SK-N-MC (cell line): Measurements from ENCODE around the gene ZBTB2.
"Not testable (repeated sequence)": the region's sequence is repeated elsewhere in the genome, so short reads cannot be mapped to it uniquely, and the experiment has no call there.

ENCODE experiments used
- DNase-seq: peaks from one replicate; pipeline ENCODE4 v3.0.0-alpha.2; 2011; ENCODE audit warnings: low read depth, low spot score
- H3K27ac ChIP-seq: fragments of 200-600 bp; sonication (generic); 2 replicates; pipeline ENCODE4 v1.5.1; 2016; ENCODE audit warnings: mixed run types
- H3K36me3 ChIP-seq: fragments of 200-600 bp; sonication (generic); 2 replicates; pipeline ENCODE4 v1.6.1; 2017; ENCODE audit warnings: antibody characterized with exemption, low read length, mixed read lengths; ENCODE audit not compliant: insufficient read depth
- H3K4me3 ChIP-seq: fragments of 200-600 bp; sonication (generic); 2 replicates; pipeline ENCODE4 v1.5.1; 2016
- H3K9ac ChIP-seq: fragments of 200-600 bp; sonication (generic); 2 replicates; pipeline ENCODE4 v1.8.0; 2017; ENCODE audit warnings: mixed run types, mixed read lengths; ENCODE audit not compliant: insufficient read length
- H3K9me3 ChIP-seq: fragments of 200-600 bp; sonication (generic); 2 replicates; pipeline ENCODE4 v1.6.1; 2017; ENCODE audit warnings: low read depth, mild to moderate bottlenecking, antibody characterized with exemption, low read length, moderate library complexity, mixed read lengths
- EZH2 ChIP-seq: fragments of 200-600 bp; sonication (generic); IDR thresholded peaks from one replicate; pipeline ENCODE4 v1.6.1; 2017; ENCODE audit warnings: antibody characterized with exemption
- FOXP2 ChIP-seq: optimal IDR thresholded peaks from 2 replicates; pipeline ENCODE3; 2011; ENCODE audit warnings: mild to moderate bottlenecking, moderate library complexity; ENCODE audit not compliant: insufficient read depth; ENCODE audit errors: extremely low read length, control extremely low read depth
- POLR2AphosphoS5 ChIP-seq: IDR thresholded peaks from 2 replicates; pipeline ENCODE4 v1.6.1; 2012; ENCODE audit warnings: mild to moderate bottlenecking, low read depth, low read length, borderline replicate concordance

ZBTB2 gene

GRCh38 chr6:151370509-151371078 lies 20.8 kb downstream of the ZBTB2 start:
- Histone ChIP-seq H3K9me3 (no peaks in the 10 kb centered on the region), H3K27ac (no peak overlapping the region), H3K9ac (no peak overlapping the region), H3K4me3 (no peak overlapping the region), H3K36me3 (peaks cover 38% of the 10 kb centered on the region)
- TF ChIP-seq POLR2AphosphoS5 (no peak), EZH2 (no peak), FOXP2 (no peak)
- no peak for DNase-seq

- H3K36me3 ChIP-seq, result peaks cover 34% of the 10 kb centered on the region
- no peak for DNase-seq
- no peak overlapping the region for H3K9ac ChIP-seq
- no peaks in the 10 kb centered on the region for H3K9me3 ChIP-seq
- no peak overlapping the region for H3K4me3 ChIP-seq
- TF ChIP-seq EZH2, result no peak
- no peak for TF ChIP-seq FOXP2
- TF ChIP-seq POLR2AphosphoS5, result no peak
- H3K27ac ChIP-seq, result no peak overlapping the region
These were observed 26.1 kb downstream of the ZBTB2 start for GRCh38 chr6:151365233-151365632.

GRCh38 chr6:151359486-151359885 lies 31.9 kb downstream of the ZBTB2 start:
- DNase-seq, result no peak
- Histone ChIP-seq H3K9me3 (no peaks in the 10 kb centered on the region), H3K27ac (no peak overlapping the region), H3K4me3 (no peak overlapping the region), H3K36me3 (peaks cover 10% of the 10 kb centered on the region), H3K9ac (no peak overlapping the region)
- no peak for TF ChIP-seq FOXP2
- TF ChIP-seq POLR2AphosphoS5, result no peak
- no peak for TF ChIP-seq EZH2

- H3K9me3 ChIP-seq, result no peaks in the 10 kb centered on the region
- peaks cover 8% of the 10 kb centered on the region for H3K36me3 ChIP-seq
- DNase-seq, result no peak
- no peak overlapping the region for H3K9ac ChIP-seq
- TF ChIP-seq POLR2AphosphoS5, result no peak
- no peak for TF ChIP-seq FOXP2
- no peak for TF ChIP-seq EZH2
- H3K4me3 ChIP-seq, result no peak overlapping the region
- no peak overlapping the region for H3K27ac ChIP-seq
These were observed 32.9 kb downstream of the ZBTB2 start for GRCh38 chr6:151358475-151358874.

- H3K27ac ChIP-seq, result no peak overlapping the region
- no peaks in the 10 kb centered on the region for H3K9me3 ChIP-seq
- DNase-seq, result no peak
- no peak overlapping the region for H3K4me3 ChIP-seq
- no peak overlapping the region for H3K9ac ChIP-seq
- peaks cover 8% of the 10 kb centered on the region for H3K36me3 ChIP-seq
- TF ChIP-seq FOXP2 (no peak), POLR2AphosphoS5 (no peak), EZH2 (no peak)
These were observed 33.5 kb downstream of the ZBTB2 start for GRCh38 chr6:151357758-151358436.

- not testable (repeated sequence) for H3K36me3 ChIP-seq, DNase-seq, H3K27ac ChIP-seq, H3K4me3 ChIP-seq, H3K9ac ChIP-seq, H3K9me3 ChIP-seq
These were observed 34.4 kb downstream of the ZBTB2 start for GRCh38 chr6:151356983-151357382.

- no peak for TF ChIP-seq POLR2AphosphoS5
- no peak for TF ChIP-seq EZH2
- TF ChIP-seq FOXP2, result no peak
- Histone ChIP-seq H3K36me3 (no peaks in the 10 kb centered on the region; the same call in 1 of the 2 replicates), H3K4me3 (no peak overlapping the region), H3K27ac (no peak overlapping the region), H3K9me3 (no peaks in the 10 kb centered on the region), H3K9ac (no peak overlapping the region)
- no peak for DNase-seq
These were observed 37.6 kb downstream of the ZBTB2 start for GRCh38 chr6:151353795-151354194.

- TF ChIP-seq EZH2, result no peak
- TF ChIP-seq FOXP2, result no peak
- TF ChIP-seq POLR2AphosphoS5, result no peak
- no peaks in the 10 kb centered on the region; the same call in 1 of the 2 replicates for H3K36me3 ChIP-seq
- no peaks in the 10 kb centered on the region for H3K9me3 ChIP-seq
- H3K27ac ChIP-seq, result no peak overlapping the region
- H3K9ac ChIP-seq, result no peak overlapping the region
- no peak overlapping the region for H3K4me3 ChIP-seq
- no peak for DNase-seq
These were observed 38.7 kb downstream of the ZBTB2 start for GRCh38 chr6:151352410-151353396.
